GM18858 (cell line): Measurements from ENCODE around the gene PSMD11.

Experiments
- ATAC-seq: cut with Tn5 transposase; IDR thresholded peaks from one replicate; pipeline ENCODE4 v1.9.1; 2021; ENCODE audit not compliant: unreplicated experiment

PSMD11 gene

DNA sequence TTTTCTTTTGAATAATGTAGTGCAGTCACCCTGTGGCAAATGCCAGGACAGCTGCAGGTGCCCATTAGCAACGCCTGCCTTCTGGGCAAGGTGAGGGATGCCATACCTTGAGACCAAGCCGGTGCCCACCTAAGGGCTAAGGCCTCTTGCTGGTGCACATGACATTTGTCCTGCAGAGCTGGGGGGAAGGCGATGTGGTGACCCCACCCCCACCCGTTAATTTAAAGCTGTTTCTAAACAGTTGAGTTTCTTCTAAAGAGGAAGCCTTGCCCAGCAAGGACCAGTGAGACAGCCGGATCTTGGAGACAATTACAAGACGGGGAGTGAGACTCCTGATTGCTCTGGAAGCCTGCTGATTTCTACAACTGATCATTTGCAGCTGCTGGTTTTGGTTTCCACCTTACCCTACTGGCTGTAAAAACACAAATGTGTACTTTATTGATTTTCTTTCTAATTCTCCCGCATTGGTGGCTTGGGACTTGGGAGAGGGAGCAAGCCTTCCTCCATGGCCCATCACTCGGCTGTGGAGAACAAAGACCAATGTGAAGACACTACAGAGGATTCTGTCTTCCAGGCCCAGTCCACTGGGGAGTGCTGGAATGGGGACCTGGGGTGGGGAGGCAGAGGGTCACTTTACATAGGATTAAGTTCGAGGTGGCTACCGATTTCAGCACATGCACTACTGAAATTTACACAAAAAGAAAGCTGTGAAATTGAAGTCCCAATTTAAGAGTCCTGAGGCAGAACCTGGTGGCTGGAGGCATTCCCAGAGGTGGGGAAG, 45.2 kb downstream of the PSMD11 start:
- no peak for ATAC-seq

DNA sequence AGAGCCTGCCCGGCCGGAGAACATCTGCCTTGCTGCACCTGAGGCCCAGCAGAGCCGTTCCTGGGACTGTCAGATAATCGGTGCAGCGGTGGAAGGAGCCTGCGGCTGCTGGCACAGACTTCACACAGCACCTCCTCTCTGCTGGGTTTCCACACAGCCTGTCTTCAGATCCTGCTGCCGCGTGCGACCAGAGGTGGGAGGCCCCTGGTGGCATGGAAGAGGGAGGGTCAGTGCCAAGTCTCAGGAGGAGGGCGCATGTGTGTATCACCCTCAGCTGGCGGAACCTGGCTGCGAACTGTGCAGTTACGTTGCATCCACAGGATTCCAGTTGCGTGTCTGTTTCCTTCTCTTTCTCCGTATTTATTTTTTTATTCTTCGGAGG, 45.8 kb downstream of the PSMD11 start:
- no peak for ATAC-seq

DNA sequence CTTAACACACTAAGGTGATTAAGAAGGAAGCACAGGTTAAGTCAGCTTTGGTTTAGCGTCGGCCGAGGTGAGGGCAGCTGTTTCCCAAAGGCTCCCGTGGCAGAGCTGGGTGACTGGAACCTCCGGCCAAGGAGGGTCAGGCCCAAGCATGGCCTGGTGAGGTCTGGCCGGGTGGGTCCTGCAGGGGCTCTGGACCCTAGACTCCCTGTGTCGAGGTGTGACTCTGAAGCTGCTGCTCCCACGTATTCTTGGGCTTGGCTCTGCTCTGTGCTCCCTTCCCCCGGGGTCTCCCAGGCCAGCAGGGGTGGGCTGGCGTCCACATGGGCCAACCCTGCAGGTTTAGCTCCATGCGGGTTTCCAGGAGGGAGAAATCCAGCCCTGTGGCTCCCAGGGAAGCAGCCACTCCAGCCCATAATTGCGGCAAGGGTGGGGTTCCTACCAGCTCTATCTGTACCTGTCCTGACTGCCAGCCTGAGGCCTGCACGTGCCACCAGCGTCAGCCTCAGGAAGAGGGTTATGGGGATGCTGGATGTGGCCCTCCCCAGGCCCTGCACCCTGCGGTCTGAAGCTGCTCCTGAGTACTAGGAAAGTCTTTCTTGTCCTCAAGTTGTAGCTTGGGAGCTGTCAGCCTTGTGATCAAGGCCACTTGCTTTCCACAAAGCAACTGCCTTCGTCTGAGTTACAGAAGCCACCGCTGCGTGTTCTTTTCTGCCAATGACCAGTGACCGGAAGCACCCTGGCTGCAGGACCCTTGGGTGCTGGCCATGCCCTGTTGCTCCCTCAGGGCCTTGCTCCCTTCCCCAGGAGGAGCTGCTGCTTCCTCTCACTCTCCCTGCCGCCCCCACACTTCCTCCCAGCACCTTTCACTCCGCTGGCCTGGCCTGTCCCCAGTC, 47.3 kb downstream of the PSMD11 start:
- no peak for ATAC-seq

- no peak for ATAC-seq
Measured at GRCh38 chr17:32492264-32492589, 47.9 kb downstream of the PSMD11 start.

- ATAC-seq = no peak
Measured at GRCh38 chr17:32492648-32493289, 48.5 kb downstream of the PSMD11 start.

GRCh38 chr17:32493571-32493970, 49.3 kb downstream of the PSMD11 start:
- ATAC-seq = no peak

DNA sequence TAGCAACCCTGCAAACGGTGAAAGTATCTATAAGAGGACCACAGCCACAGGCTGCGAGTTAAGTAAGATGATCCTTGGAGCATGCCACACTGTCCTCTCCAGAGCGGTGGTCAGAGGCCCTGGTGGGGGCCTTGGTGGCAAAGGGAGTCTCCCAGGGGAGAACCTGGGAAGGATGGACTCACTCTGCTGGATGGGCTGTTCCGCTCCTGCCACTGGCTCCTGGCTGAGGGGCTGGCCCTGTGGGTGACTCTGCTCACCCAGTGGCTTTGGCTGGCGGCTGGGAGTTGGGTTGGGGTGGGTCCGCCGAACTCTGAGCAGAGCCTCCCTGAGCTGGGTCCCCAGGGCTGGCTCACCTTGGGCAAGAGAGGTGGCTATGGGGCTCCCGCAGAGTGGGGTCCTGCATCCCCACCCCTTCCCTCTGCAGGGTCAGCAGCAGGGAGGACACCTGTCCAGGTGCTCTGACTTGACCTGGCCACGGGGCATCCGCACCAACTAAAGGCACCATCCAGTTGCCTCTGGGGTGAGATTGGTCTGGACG, 49.7 kb downstream of the PSMD11 start:
- ATAC-seq = no peak

DNA sequence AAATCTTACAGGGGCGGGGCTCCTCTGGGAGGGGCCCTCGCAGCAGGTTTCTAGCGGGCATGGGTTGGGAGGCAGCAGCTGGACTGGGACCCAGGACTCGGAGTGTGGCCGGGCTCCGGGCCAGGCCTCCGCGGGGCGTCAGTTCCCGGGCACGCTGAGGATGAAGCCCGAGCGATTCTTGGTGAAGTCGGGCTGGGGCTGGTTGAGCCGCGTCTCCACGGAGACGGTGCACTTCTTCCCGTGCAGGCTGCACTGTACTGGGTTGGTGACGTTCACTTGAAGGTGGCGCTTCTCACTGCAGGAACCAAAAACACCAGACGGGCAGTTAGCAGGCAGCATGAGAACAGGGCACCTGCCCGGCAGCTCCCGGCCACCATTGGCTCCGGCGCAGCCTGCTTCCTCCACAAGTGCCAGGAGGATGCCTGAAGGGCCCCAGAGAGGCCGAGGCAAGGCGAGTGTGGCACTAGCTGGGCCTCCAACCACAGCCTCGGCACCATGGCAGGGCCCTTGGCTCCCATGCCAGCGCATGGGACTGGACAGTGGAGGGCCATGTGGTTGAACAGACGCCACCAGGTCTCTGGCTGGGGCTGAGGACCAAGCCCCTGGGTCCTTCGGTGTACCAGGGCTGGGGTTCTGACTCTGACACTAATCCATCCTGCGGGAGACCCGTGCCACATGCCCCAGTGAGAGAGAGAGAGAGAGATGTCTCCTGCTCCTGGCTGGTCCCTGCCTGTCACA, 50.5 kb downstream of the PSMD11 start:
- no peak for ATAC-seq

GRCh38 chr17:32495359-32496231, 51.3 kb downstream of the PSMD11 start:
- ATAC-seq = no peak

DNA sequence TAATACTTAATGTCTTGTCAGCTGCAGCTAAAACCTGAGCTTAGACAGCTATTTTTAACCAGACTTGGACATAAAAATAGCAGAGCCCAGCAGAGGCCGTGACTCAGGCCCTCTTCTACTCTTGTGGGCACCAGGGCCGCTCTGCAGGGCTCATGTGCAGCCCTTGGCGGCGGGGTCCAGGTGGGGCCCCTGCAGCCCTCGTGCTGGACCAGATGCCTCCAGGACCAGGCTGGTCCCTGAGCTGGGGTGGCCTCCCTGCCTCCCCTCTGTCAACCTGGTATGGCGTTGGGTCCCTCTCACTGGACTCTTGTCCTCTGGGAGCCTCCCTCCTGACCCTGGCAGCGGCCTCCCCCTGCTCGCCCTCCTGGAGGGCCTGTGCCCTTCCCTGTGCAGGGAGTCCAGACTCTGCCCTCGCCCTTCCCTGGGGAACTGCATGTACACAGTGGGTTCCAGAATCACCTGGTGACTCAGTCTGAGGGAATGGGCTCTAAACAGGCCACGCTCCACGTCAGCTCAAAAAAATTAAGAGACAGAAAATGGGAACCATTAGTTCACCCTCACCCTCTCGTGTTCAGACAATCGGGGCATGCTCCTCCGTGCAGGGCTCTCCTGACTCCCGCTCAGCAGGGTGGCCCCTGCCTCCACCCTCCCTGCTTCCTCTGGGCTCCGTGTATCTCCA, 52.2 kb downstream of the PSMD11 start:
- ATAC-seq = no peak

- no peak for ATAC-seq
Measured at GRCh38 chr17:32497431-32498205, 53.3 kb downstream of the PSMD11 start.

DNA sequence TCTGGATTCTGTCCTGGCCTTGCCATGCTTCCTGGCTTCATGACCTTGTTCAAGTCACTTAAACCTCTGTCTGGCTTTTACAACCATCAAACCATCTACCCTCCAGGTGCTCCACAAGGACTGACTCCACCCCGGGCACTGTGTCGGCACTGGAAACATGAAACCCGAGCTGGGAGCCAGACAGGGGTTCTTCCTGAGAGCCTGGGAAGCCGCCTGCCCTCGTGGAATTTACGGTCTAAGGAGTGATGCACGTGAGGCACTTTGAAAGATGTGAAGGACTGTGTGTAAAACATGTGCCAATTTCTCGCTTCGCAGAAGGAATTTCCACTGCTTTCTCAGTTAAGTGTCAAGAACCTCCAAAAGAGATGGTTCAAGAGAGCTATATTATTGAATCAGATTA, 54.1 kb downstream of the PSMD11 start:
- ATAC-seq = no peak

GRCh38 chr17:32502013-32502412, 57.7 kb downstream of the PSMD11 start:
- no peak for ATAC-seq

DNA sequence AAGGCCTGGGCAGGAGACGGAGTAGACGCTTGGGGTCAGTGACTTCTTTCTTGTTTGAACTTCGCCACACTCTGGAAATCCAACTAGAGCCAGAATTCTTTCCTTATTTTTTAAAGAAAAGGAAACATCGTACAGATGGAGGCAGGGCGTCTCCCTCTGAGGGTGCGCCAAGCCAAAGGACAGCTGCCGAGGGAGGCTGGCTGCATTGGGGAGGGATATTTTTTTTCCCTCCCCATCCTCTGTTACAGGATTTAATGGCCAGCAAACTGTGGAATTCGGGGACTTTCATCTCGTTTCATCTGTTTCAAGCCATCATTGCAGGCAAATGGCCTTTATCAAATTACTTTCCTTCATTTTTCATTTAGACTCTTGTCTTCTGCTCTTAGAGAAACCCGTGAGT, 58.4 kb downstream of the PSMD11 start:
- ATAC-seq = no peak

DNA sequence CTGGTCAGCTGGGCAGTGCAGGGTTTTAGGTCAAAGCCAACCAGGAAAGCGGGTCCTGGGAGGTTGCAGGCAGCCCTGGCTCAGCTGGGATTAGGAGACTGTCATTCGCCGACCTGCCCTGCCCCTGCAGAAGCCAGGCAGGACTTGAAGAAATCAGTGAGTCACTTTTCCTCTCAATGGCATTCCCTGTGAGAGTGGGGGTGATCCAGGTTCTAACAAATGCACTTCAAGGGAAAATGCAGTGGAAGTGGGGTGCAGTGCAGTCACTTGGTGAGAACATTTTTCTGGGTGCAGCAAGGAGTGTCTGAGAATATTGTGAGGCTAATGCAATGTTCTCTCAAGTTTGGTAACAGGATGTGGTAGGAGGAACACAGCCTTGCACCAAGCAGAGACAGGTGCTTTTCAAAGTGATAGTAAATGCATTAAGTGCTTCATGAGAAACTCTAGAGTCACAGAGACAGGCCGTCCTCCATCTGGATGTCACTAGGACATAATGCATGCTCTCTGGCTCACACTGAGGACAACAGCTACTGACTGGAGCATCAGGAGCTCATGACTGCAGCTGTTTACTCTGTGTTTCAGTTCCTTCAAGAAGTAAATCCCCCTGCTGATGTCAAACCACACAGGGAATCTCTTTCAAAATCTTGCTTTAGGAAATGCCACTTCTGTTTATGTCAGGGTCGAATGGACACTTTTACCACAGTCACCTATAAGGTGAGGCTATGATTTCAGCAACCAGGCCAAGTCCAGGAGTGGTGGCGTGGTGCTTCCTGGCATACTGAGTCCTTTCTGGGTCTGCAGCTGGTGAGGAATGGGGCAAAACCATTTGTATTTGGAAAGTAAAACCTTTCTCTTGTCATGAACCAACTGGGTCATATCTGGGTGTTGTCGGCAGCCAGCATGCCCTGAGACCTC, 59.2 kb downstream of the PSMD11 start:
- peak; percentile 86 for ATAC-seq

GRCh38 chr17:32504166-32504990, 60.1 kb downstream of the PSMD11 start:
- no peak for ATAC-seq

GRCh38 chr17:32508926-32509325, 64.6 kb downstream of the PSMD11 start:
- ATAC-seq = no peak
